Retina (tissue), 1 donor: Measurements from ENCODE around the gene NPEPL1.
"Not testable (repeated sequence)": the region's sequence is repeated elsewhere in the genome, so short reads cannot be mapped to it uniquely, and the experiment has no call there.

Experiments used
- DNase-seq: peaks from one replicate; pipeline ENCODE4 v3.0.0-alpha.2; 2016

NPEPL1 gene

GRCh38 chr20:58743929-58744534 lies 51.4 kb downstream of the NPEPL1 start:
- no peak for DNase-seq

- no peak for DNase-seq
These were observed 52.2 kb downstream of the NPEPL1 start for GRCh38 chr20:58744836-58745235.

- no peak for DNase-seq
These were observed 52.8 kb downstream of the NPEPL1 start for GRCh38 chr20:58745391-58745790.

- DNase-seq: no peak
These were observed 54.0 kb downstream of the NPEPL1 start for GRCh38 chr20:58746620-58747019.

GRCh38 chr20:58747211-58747610 lies 54.6 kb downstream of the NPEPL1 start:
- DNase-seq: no peak

- no peak for DNase-seq
These were observed 56.0 kb downstream of the NPEPL1 start for GRCh38 chr20:58748618-58749017.

- no peak for DNase-seq
These were observed 56.6 kb downstream of the NPEPL1 start for GRCh38 chr20:58749098-58749769.

GRCh38 chr20:58749979-58750378 lies 57.4 kb downstream of the NPEPL1 start:
- no peak for DNase-seq

GRCh38 chr20:58750706-58751105 lies 58.1 kb downstream of the NPEPL1 start:
- DNase-seq: not testable (repeated sequence)

GRCh38 chr20:58751979-58752378 lies 59.4 kb downstream of the NPEPL1 start:
- DNase-seq: no peak

- no peak for DNase-seq
These were observed 60.0 kb downstream of the NPEPL1 start for GRCh38 chr20:58752565-58752964.

- DNase-seq: no peak
These were observed 60.8 kb downstream of the NPEPL1 start for GRCh38 chr20:58753267-58753921.

- DNase-seq: no peak
These were observed 61.4 kb downstream of the NPEPL1 start for GRCh38 chr20:58753922-58754551.

- DNase-seq: no peak
These were observed 62.0 kb downstream of the NPEPL1 start for GRCh38 chr20:58754584-58754983.

GRCh38 chr20:58755062-58755697 lies 62.6 kb downstream of the NPEPL1 start:
- DNase-seq: no peak

- DNase-seq: no peak
These were observed 63.3 kb downstream of the NPEPL1 start for GRCh38 chr20:58755766-58756449.

GRCh38 chr20:58756450-58756775 lies 63.8 kb downstream of the NPEPL1 start:
- DNase-seq: no peak

GRCh38 chr20:58757647-58758046 lies 65.0 kb downstream of the NPEPL1 start:
- not testable (repeated sequence) for DNase-seq

GRCh38 chr20:58759947-58760346 lies 67.3 kb downstream of the NPEPL1 start:
- no peak for DNase-seq

- DNase-seq: no peak
These were observed 68.3 kb downstream of the NPEPL1 start for GRCh38 chr20:58760856-58761255.

GRCh38 chr20:58762120-58762519 lies 69.5 kb downstream of the NPEPL1 start:
- DNase-seq: no peak

GRCh38 chr20:58763076-58763475 lies 70.5 kb downstream of the NPEPL1 start:
- no peak for DNase-seq
